Astrocyte (in vitro differentiated cells and primary cell): Measurements from ENCODE around the gene PLA2R1. TPM values are rescaled to one million over a fixed set of nuclear protein-coding genes. Genes with fewer than 3 reads are reported as not detected.

Experiments
- DNase-seq: peaks from one replicate; pipeline ENCODE4 v3.0.0-alpha.2; 2010; ENCODE audit warnings: low read depth
- FAIRE-seq: peaks from 2 replicates; lab custom pipeline; 2011; peaks lifted over from hg19 to GRCh38; lab: Jason Lieb, UNC
- H2AFZ ChIP-seq: 2 replicates; pipeline ENCODE4 v1.6.0; 2012; ENCODE audit warnings: low read depth, low read length, inconsistent platforms
- H3K27ac ChIP-seq: 2 replicates; pipeline ENCODE4 v1.5.1; 2011; ENCODE audit warnings: low read depth, low read length, inconsistent platforms
- H3K27me3 ChIP-seq: 2 replicates; pipeline ENCODE4 v1.6.0; 2011; ENCODE audit warnings: low read length, inconsistent platforms; ENCODE audit not compliant: insufficient read depth
- H3K36me3 ChIP-seq: 2 replicates; pipeline ENCODE4 v1.5.1; 2011; ENCODE audit warnings: low read length, inconsistent platforms; ENCODE audit not compliant: insufficient read depth
- H3K4me1 ChIP-seq: 2 replicates; pipeline ENCODE4 v1.5.1; 2011; ENCODE audit warnings: low read length, inconsistent platforms; ENCODE audit not compliant: insufficient read depth
- H3K4me2 ChIP-seq: 2 replicates; pipeline ENCODE4 v1.6.0; 2012; ENCODE audit warnings: low read length, inconsistent platforms
- H3K4me3 ChIP-seq: 2 replicates; pipeline ENCODE4 v1.5.1; 2011; ENCODE audit warnings: low read depth, mild to moderate bottlenecking, low read length, inconsistent platforms; ENCODE audit not compliant: insufficient read depth
- H3K79me2 ChIP-seq: 2 replicates; pipeline ENCODE4 v1.6.0; 2012; ENCODE audit warnings: mild to moderate bottlenecking, low read length, inconsistent platforms; ENCODE audit not compliant: insufficient read depth
- H3K9ac ChIP-seq: 2 replicates; pipeline ENCODE4 v1.6.0; 2012; ENCODE audit warnings: mild to moderate bottlenecking, low read length, inconsistent platforms
- H3K9me3 ChIP-seq: 2 replicates; pipeline ENCODE4 v1.5.1; 2012; ENCODE audit warnings: low read depth, mild to moderate bottlenecking, low read length, inconsistent platforms; ENCODE audit not compliant: insufficient read depth
- H4K20me1 ChIP-seq: 2 replicates; pipeline ENCODE4 v1.6.0; 2012; ENCODE audit warnings: low read length, inconsistent platforms; ENCODE audit not compliant: insufficient read depth
- H3K27ac Mint-ChIP-seq: one replicate; pipeline ENCODE4 v1.8.0; 2021; ENCODE audit warnings: mild to moderate bottlenecking, mixed read lengths; ENCODE audit not compliant: unreplicated experiment
- H3K27me3 Mint-ChIP-seq: one replicate; pipeline ENCODE4 v1.8.0; 2021; ENCODE audit warnings: low read depth, mixed read lengths; ENCODE audit not compliant: unreplicated experiment
- H3K36me3 Mint-ChIP-seq: one replicate; pipeline ENCODE4 v1.8.0; 2021; ENCODE audit warnings: low read depth, mixed read lengths; ENCODE audit not compliant: unreplicated experiment
- H3K4me1 Mint-ChIP-seq: one replicate; pipeline ENCODE4 v1.8.0; 2021; ENCODE audit warnings: low read depth, mixed read lengths; ENCODE audit not compliant: unreplicated experiment
- H3K4me3 Mint-ChIP-seq: one replicate; pipeline ENCODE4 v1.8.0; 2021; ENCODE audit warnings: mild to moderate bottlenecking, moderate library complexity, mixed read lengths; ENCODE audit not compliant: unreplicated experiment
- H3K9me3 Mint-ChIP-seq: one replicate; pipeline ENCODE4 v1.8.0; 2021; ENCODE audit warnings: mild to moderate bottlenecking, mixed read lengths; ENCODE audit not compliant: unreplicated experiment
- EZH2 ChIP-seq: IDR thresholded peaks from 2 replicates; pipeline ENCODE4 v1.6.1; 2012; ENCODE audit warnings: mild to moderate bottlenecking, low read length, inconsistent platforms; ENCODE audit not compliant: insufficient read depth
- total RNA-seq: library from RNA; stranded (reverse); gene quantifications from 2 replicates; pipeline ENCODE4 v1.2.1, GENCODE V29; 2021
- TF ChIP-seq, protein P1 (sequence below): IDR thresholded peaks from 2 replicates; pipeline ENCODE4 v1.5.1; 2011; ENCODE audit warnings: low read depth, mild to moderate bottlenecking, inconsistent platforms, low read length, moderate library complexity; ENCODE audit not compliant: insufficient read depth

The PLA2R1 gene
- total RNA-seq, 1 donor from 2014 or later, result 7.1 TPM

DNA sequence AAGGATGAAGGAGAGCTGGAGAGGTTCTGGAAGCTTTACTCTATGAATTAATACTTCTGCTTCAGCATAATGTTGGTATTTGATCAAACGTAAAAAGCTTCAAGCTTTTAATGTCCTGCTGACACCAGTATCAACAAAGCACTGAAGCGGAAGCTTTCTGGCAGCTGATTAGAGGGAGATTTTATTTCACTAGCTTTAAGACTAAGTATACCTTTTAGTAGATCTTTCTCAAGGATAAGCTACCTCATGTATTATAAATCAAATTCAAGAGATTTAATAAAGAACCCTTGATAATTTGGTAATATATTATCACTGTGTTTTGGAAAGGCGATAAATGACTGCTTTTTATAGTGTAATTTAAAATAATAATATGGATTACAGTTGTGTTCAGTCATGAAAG lies 136.4 kb downstream of the PLA2R1 start:
- Histone ChIP-seq H3K79me2 (no peaks in the 10 kb centered on the region), H2AFZ (no peak overlapping the region), H3K4me2 (no peak overlapping the region), H4K20me1 (no peaks in the 10 kb centered on the region), H3K4me3 (no peak overlapping the region), H3K36me3 (no peaks in the 10 kb centered on the region), H3K27me3 (no peaks in the 10 kb centered on the region), H3K27ac (no peak overlapping the region), H3K9me3 (no peaks in the 10 kb centered on the region), H3K9ac (no peak overlapping the region), H3K4me1 (peaks cover 4% of the 10 kb centered on the region)
- Mint-ChIP-seq H3K4me3 (no peak overlapping the region), H3K9me3 (peaks cover 5% of the 10 kb centered on the region), H3K27me3 (peaks cover 11% of the 10 kb centered on the region), H3K36me3 (peaks cover 7% of the 10 kb centered on the region), H3K4me1 (peaks cover 7% of the 10 kb centered on the region), H3K27ac (no peak overlapping the region)
- TF ChIP-seq EZH2, result no peak
- TF ChIP-seq, protein P1, sequence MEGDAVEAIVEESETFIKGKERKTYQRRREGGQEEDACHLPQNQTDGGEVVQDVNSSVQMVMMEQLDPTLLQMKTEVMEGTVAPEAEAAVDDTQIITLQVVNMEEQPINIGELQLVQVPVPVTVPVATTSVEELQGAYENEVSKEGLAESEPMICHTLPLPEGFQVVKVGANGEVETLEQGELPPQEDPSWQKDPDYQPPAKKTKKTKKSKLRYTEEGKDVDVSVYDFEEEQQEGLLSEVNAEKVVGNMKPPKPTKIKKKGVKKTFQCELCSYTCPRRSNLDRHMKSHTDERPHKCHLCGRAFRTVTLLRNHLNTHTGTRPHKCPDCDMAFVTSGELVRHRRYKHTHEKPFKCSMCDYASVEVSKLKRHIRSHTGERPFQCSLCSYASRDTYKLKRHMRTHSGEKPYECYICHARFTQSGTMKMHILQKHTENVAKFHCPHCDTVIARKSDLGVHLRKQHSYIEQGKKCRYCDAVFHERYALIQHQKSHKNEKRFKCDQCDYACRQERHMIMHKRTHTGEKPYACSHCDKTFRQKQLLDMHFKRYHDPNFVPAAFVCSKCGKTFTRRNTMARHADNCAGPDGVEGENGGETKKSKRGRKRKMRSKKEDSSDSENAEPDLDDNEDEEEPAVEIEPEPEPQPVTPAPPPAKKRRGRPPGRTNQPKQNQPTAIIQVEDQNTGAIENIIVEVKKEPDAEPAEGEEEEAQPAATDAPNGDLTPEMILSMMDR, result no peak
- no peak for DNase-seq
- no peak for FAIRE-seq

- Mint-ChIP-seq H3K9me3 (no peaks in the 10 kb centered on the region), H3K36me3 (peaks cover 2% of the 10 kb centered on the region), H3K4me1 (peaks cover 12% of the 10 kb centered on the region), H3K27me3 (peaks cover 16% of the 10 kb centered on the region), H3K27ac (no peak overlapping the region), H3K4me3 (no peak overlapping the region)
- no peak for FAIRE-seq
- H3K27ac ChIP-seq, result no peak overlapping the region
- H3K4me2 ChIP-seq, result no peak overlapping the region
- H3K4me1 ChIP-seq, result peaks cover 4% of the 10 kb centered on the region
- H3K79me2 ChIP-seq, result no peaks in the 10 kb centered on the region
- H3K36me3 ChIP-seq, result no peaks in the 10 kb centered on the region
- H3K4me3 ChIP-seq, result no peak overlapping the region
- TF ChIP-seq, protein P1, result no peak
- no peak for TF ChIP-seq EZH2
- DNase-seq, result no peak
- H3K9ac ChIP-seq, result no peak overlapping the region
- H3K27me3 ChIP-seq, result no peaks in the 10 kb centered on the region
- H4K20me1 ChIP-seq, result no peaks in the 10 kb centered on the region
- H3K9me3 ChIP-seq, result no peaks in the 10 kb centered on the region
- H2AFZ ChIP-seq, result no peak overlapping the region
Measured at GRCh38 chr2:159922563-159922962, 139.9 kb downstream of the PLA2R1 start.

GRCh38 chr2:159921752-159922404 lies 140.5 kb downstream of the PLA2R1 start:
- Histone ChIP-seq H3K9ac (no peak overlapping the region), H3K4me2 (no peak overlapping the region), H3K4me3 (no peak overlapping the region), H3K4me1 (peaks cover 4% of the 10 kb centered on the region), H2AFZ (no peak overlapping the region), H3K79me2 (no peaks in the 10 kb centered on the region), H3K27ac (no peak overlapping the region), H3K27me3 (no peaks in the 10 kb centered on the region), H3K9me3 (no peaks in the 10 kb centered on the region), H3K36me3 (no peaks in the 10 kb centered on the region), H4K20me1 (no peaks in the 10 kb centered on the region)
- Mint-ChIP-seq H3K27ac (no peak overlapping the region), H3K4me3 (no peak overlapping the region), H3K4me1 (peaks cover 12% of the 10 kb centered on the region), H3K9me3 (no peaks in the 10 kb centered on the region), H3K36me3 (peaks cover 2% of the 10 kb centered on the region), H3K27me3 (peaks cover 16% of the 10 kb centered on the region)
- FAIRE-seq, result no peak
- peak; percentile 39 for DNase-seq
- no peak for TF ChIP-seq EZH2
- TF ChIP-seq, protein P1, result peak; percentile 52
